Panc1 (cell line): ENCODE data around the gene RPAP3.
A peak's percentile ranks its signal among the peaks of the same experiment; 100 is the strongest.

ENCODE experiments used
- CTCF ChIP-seq: fragments of 450-650 bp; IDR thresholded peaks from 2 replicates; pipeline ENCODE4 v1.5.1; 2017; ENCODE audit warnings: mild to moderate bottlenecking
- POLR2AphosphoS5 ChIP-seq: IDR thresholded peaks from 2 replicates; pipeline ENCODE4 v1.6.1; 2012; ENCODE audit warnings: mild to moderate bottlenecking, low read depth, low read length, moderate library complexity
- REST ChIP-seq, 2 experiments: IDR thresholded peaks; 2 replicates each; pipeline ENCODE4 v1.6.1; 2011 to 2012; ENCODE audit warnings: low read depth in 2 of 2, control low read depth in 1 of 2, low read length in 1 of 2, mild to moderate bottlenecking in 1 of 2, moderate library complexity in 1 of 2; ENCODE audit not compliant: insufficient read depth in 1 of 2

- TF ChIP-seq CTCF (peak; percentile 74; the same call in 1 of the 2 replicates), REST (IDR thresholded peaks at IDR 0.05; ENCODE audit: insufficient read depth in 1 of 2, low read depth in 2 of 2, low read length in 1 of 2) (no peak), POLR2AphosphoS5 (no peak)
Measured at GRCh38 chr12:47686645-47687240, 19.1 kb downstream of the RPAP3 start.
